Measurements from ENCODE around the gene CLEC4G. TPM values are rescaled to one million over a fixed set of nuclear protein-coding genes. Genes with fewer than 3 reads are reported as not detected.

The CLEC4G gene
- total and polyA plus RNA-seq, 7 donors: 0.08 to 0.69 (median 0.38) TPM; not detected in 2

DNA sequence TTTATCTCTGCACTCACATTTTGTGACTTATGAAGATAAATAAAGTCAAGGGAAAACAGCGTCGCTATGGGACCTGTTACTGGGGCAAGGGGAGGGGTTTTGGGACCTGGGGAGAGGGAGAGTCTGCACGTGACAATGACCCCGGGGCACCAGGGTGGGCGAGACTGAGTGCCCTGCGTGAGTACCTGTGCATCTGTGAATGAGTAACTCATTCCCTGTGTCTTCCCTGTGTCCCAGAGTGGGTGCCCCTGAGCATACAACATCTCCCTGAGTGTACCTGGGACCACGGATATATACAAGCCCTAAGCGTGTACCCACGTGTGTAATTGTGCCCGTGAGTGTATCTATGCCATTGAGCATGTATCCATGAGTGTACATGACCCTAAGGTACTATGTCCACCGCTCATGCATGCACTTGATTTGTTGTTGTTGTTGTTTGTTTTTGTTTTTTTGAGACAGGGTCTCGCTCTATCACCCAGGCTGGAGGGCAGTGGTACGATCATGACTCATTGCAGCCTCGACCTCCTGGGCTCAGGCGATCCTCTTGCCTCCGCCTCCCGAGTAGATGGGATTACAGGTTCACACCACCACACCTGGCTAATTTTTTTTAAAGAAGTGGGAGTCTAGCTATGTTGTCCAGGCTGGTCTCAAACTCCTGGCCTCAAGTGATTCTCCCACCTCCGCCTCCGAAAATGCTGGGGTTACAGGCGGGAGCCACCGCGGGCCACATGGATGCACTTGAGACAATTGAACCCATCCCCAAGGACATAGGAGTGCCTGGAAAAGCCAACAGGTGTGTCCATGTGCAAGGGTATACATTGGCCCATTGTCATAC lies 51.9 kb downstream of the CLEC4G start:
- WGBS, 3 donors: 49 to 53% (median 50%) methylated on average over 22 of the region's 22 CpGs
- DNase-seq (no peak), ATAC-seq (no peak)
- H3K27me3 ChIP-seq (ENCODE audit: insufficient read depth in 3 of 3, low read length in 2 of 3): peaks cover 0 to 14% (median 0%) of the 10 kb centered on the region in 3 donors
- H3K27ac ChIP-seq: peak overlapping the region; percentile 93
- TF ChIP-seq CTCF (IDR thresholded peaks at IDR 0.05): no peak
- H3K4me1 ChIP-seq: no peaks in the 10 kb centered on the region
- H3K9me3 ChIP-seq: no peaks in the 10 kb centered on the region
- peaks cover 0 to 23% of the 10 kb centered on the region in 2 donors for H3K36me3 ChIP-seq (ENCODE audit: insufficient read depth in 1 of 2, low read depth in 1 of 2)
- H3K4me3 ChIP-seq: peak overlapping the region; percentile 100
- intact Hi-C loops (cut with DNase I): loop anchor here (1.0 to 5.0 kb wide), 5 partner anchors 28 to 323 kb away; no protein-coding TSS in a partner anchor

- no peaks in the 10 kb centered on the region for H3K4me1 ChIP-seq
- no peak overlapping the region for H3K4me3 ChIP-seq
- H3K27ac ChIP-seq: no peak overlapping the region
- DNase-seq: peak in 1 of 2 donors; percentile 64
- no peak for TF ChIP-seq CTCF (IDR thresholded peaks at IDR 0.05)
- peaks cover 0 to 14% (median 0%) of the 10 kb centered on the region in 3 donors for H3K27me3 ChIP-seq (ENCODE audit: insufficient read depth in 3 of 3, low read length in 2 of 3)
- 49 to 61% (median 55%) methylated on average over 30 of the region's 30 CpGs for WGBS, 3 donors
- peak in 2 of 4 donors; percentile 24 to 29 for ATAC-seq
- intact Hi-C loops (cut with DNase I): loop anchor here in 1 of 2 donors (5.0 kb wide), 1 partner anchor 112 kb away; no protein-coding TSS in a partner anchor
- no peaks in the 10 kb centered on the region for H3K9me3 ChIP-seq
- peaks cover 0 to 20% of the 10 kb centered on the region in 2 donors for H3K36me3 ChIP-seq (ENCODE audit: insufficient read depth in 1 of 2, low read depth in 1 of 2)
These were observed 52.7 kb downstream of the CLEC4G start for GRCh38 chr19:7678971-7679751.

Other genes with a start within 250 kb of the CLEC4G start
- gene PEX11G, start 243.1 kb downstream of the CLEC4G start, total RNA-seq: 1 to 10 TPM; 1.1 to 1.4 (median 1.2) TPM
- gene PEX11G, start 243.1 kb downstream of the CLEC4G start, polyA plus RNA-seq: 1 to 10 TPM; 1.0 to 1.1 (median 1.1) TPM
- gene ZNF358, start 216.0 kb downstream of the CLEC4G start, total RNA-seq: 100 to 1,000 TPM in 1 of 4 donors, 10 to 100 TPM in 3; 80.4 to 109 (median 90.1) TPM
- 100 to 1,000 TPM in 1 of 3 donors, 10 to 100 TPM in 2; 38.1 to 110 (median 88.9) TPM for gene ZNF358, start 216.0 kb downstream of the CLEC4G start, polyA plus RNA-seq
- 10 to 100 TPM; 15.4 to 23.8 (median 17.0) TPM for gene MCOLN1, start 209.5 kb downstream of the CLEC4G start, total RNA-seq
- gene MCOLN1, start 209.5 kb downstream of the CLEC4G start, polyA plus RNA-seq: 10 to 100 TPM; 15.9 to 28.6 (median 20.2) TPM
- 10 to 100 TPM; 53.3 to 72.8 (median 62.7) TPM for gene PNPLA6, start 196.4 kb downstream of the CLEC4G start, total RNA-seq
- 10 to 100 TPM; 31.8 to 63.8 (median 34.6) TPM for gene PNPLA6, start 196.4 kb downstream of the CLEC4G start, polyA plus RNA-seq
- under 1 TPM in 2 of 4 donors, not detected in 2; 0.14 to 0.15 TPM for gene CAMSAP3, start 136.2 kb downstream of the CLEC4G start, total RNA-seq
- under 1 TPM in 2 of 3 donors, not detected in 1; 0.03 to 0.04 TPM for gene CAMSAP3, start 136.2 kb downstream of the CLEC4G start, polyA plus RNA-seq
- 10 to 100 TPM; 19.2 to 36.3 (median 26.6) TPM for gene XAB2, start 102.6 kb downstream of the CLEC4G start, total RNA-seq
- 10 to 100 TPM; 23.5 to 29.7 (median 24.1) TPM for gene XAB2, start 102.6 kb downstream of the CLEC4G start, polyA plus RNA-seq
- 100 to 1,000 TPM in 2 of 4 donors, 10 to 100 TPM in 2; 88.9 to 112 (median 101) TPM for gene PET100, start 102.3 kb downstream of the CLEC4G start, total RNA-seq
- 10 to 100 TPM; 49.6 to 93.1 (median 49.7) TPM for gene PET100, start 102.3 kb downstream of the CLEC4G start, polyA plus RNA-seq
- gene PCP2, start 98.4 kb downstream of the CLEC4G start, total RNA-seq: not detected
- under 1 TPM in 1 of 3 donors, not detected in 2; 0.20 TPM for gene PCP2, start 98.4 kb downstream of the CLEC4G start, polyA plus RNA-seq
- 1 to 10 TPM; 2.7 to 4.5 (median 3.6) TPM for gene STXBP2, start 95.0 kb downstream of the CLEC4G start, total RNA-seq
- 1 to 10 TPM in 2 of 3 donors, under 1 TPM in 1; 0.55 to 2.4 (median 1.7) TPM for gene STXBP2, start 95.0 kb downstream of the CLEC4G start, polyA plus RNA-seq
- gene RETN, start 63.1 kb downstream of the CLEC4G start, total RNA-seq: under 1 TPM in 2 of 4 donors, not detected in 2; 0.48 to 0.57 TPM
- 1 to 10 TPM in 2 of 3 donors, under 1 TPM in 1; 0.46 to 4.7 (median 2.1) TPM for gene RETN, start 63.1 kb downstream of the CLEC4G start, polyA plus RNA-seq
- gene MCEMP1, start 55.0 kb downstream of the CLEC4G start, total RNA-seq: under 1 TPM; 0.18 to 0.54 (median 0.28) TPM
- gene MCEMP1, start 55.0 kb downstream of the CLEC4G start, polyA plus RNA-seq: under 1 TPM in 2 of 3 donors, not detected in 1; 0.21 to 0.35 TPM
- 100 to 1,000 TPM in 3 of 4 donors, 10 to 100 TPM in 1; 83.4 to 164 (median 104) TPM for gene TRAPPC5, start 51.3 kb downstream of the CLEC4G start, total RNA-seq
- 100 to 1,000 TPM in 1 of 3 donors, 10 to 100 TPM in 2; 40.6 to 125 (median 66.8) TPM for gene TRAPPC5, start 51.3 kb downstream of the CLEC4G start, polyA plus RNA-seq
- gene FCER2, start 30.0 kb downstream of the CLEC4G start, total RNA-seq: under 1 TPM in 2 of 4 donors, not detected in 2; 0.34 to 0.54 TPM
- under 1 TPM in 2 of 3 donors, not detected in 1; 0.06 to 0.10 TPM for gene FCER2, start 30.0 kb downstream of the CLEC4G start, polyA plus RNA-seq
- 10 to 100 TPM in 1 of 4 donors, 1 to 10 TPM in 3; 2.7 to 13.8 (median 3.0) TPM for gene CD209, start 15.4 kb upstream of the CLEC4G start, total RNA-seq
- under 1 TPM; 0.11 to 0.42 (median 0.30) TPM for gene CD209, start 15.4 kb upstream of the CLEC4G start, polyA plus RNA-seq
- not detected for gene CLEC4M, start 31.1 kb upstream of the CLEC4G start, total RNA-seq
- gene CLEC4M, start 31.1 kb upstream of the CLEC4G start, polyA plus RNA-seq: not detected
- 10 to 100 TPM; 13.9 to 25.9 (median 22.2) TPM for gene EVI5L, start 98.1 kb upstream of the CLEC4G start, total RNA-seq
- gene EVI5L, start 98.1 kb upstream of the CLEC4G start, polyA plus RNA-seq: 10 to 100 TPM in 2 of 3 donors, 1 to 10 TPM in 1; 5.8 to 10.7 (median 10.0) TPM
- gene PRR36, start 142.3 kb upstream of the CLEC4G start, total RNA-seq: not detected
- not detected for gene PRR36, start 142.3 kb upstream of the CLEC4G start, polyA plus RNA-seq
- under 1 TPM; 0.07 to 0.26 (median 0.15) TPM for gene LRRC8E, start 156.4 kb upstream of the CLEC4G start, total RNA-seq
- gene LRRC8E, start 156.4 kb upstream of the CLEC4G start, polyA plus RNA-seq: under 1 TPM in 2 of 3 donors, not detected in 1; 0.03 to 0.10 TPM
- 10 to 100 TPM; 42.7 to 72.5 (median 55.5) TPM for gene MAP2K7, start 171.8 kb upstream of the CLEC4G start, total RNA-seq
- gene MAP2K7, start 171.8 kb upstream of the CLEC4G start, polyA plus RNA-seq: 10 to 100 TPM; 35.4 to 43.9 (median 40.0) TPM
- gene TGFBR3L, start 182.7 kb upstream of the CLEC4G start, total RNA-seq: 10 to 100 TPM in 1 of 4 donors, 1 to 10 TPM in 3; 4.5 to 13.0 (median 7.5) TPM
- 1 to 10 TPM; 1.2 to 1.5 (median 1.3) TPM for gene TGFBR3L, start 182.7 kb upstream of the CLEC4G start, polyA plus RNA-seq
- 1 to 10 TPM; 4.6 to 8.7 (median 6.7) TPM for gene SNAPC2, start 188.2 kb upstream of the CLEC4G start, total RNA-seq
- gene SNAPC2, start 188.2 kb upstream of the CLEC4G start, polyA plus RNA-seq: 10 to 100 TPM in 2 of 3 donors, 1 to 10 TPM in 1; 8.4 to 16.0 (median 10.2) TPM
- under 1 TPM in 1 of 4 donors, not detected in 3; 0.30 TPM for gene CTXN1, start 194.0 kb upstream of the CLEC4G start, total RNA-seq
- under 1 TPM in 2 of 3 donors, not detected in 1; 0.04 to 0.25 TPM for gene CTXN1, start 194.0 kb upstream of the CLEC4G start, polyA plus RNA-seq
- 10 to 100 TPM; 67.0 to 95.8 (median 80.0) TPM for gene TIMM44, start 211.6 kb upstream of the CLEC4G start, total RNA-seq
- gene TIMM44, start 211.6 kb upstream of the CLEC4G start, polyA plus RNA-seq: 100 to 1,000 TPM in 2 of 3 donors, 10 to 100 TPM in 1; 95.1 to 173 (median 119) TPM